Measurements from ENCODE around the gene ST6GAL2.

ST6GAL2 gene

GRCh38 chr2:106843001-106843909 lies 42.7 kb downstream of the ST6GAL2 start:
- in situ Hi-C loops (cut with HindIII; ENCODE audit: low pct_ligation_motif_present, low sequenced_read_pairs), result no loop called here
- no peak for DNase-seq
- Histone ChIP-seq H3K27me3 (replicated peaks) (no peaks in the 10 kb centered on the region), H3K4me3 (ENCODE audit: low read depth, low read length) (no peak overlapping the region), H3K36me3 (replicated peaks) (no peaks in the 10 kb centered on the region), H3K27ac (no peak overlapping the region)
- TF ChIP-seq CTCF (IDR thresholded peaks at IDR 0.05; ENCODE audit: low read depth, low read length, missing control alignments), result no peak

DNA sequence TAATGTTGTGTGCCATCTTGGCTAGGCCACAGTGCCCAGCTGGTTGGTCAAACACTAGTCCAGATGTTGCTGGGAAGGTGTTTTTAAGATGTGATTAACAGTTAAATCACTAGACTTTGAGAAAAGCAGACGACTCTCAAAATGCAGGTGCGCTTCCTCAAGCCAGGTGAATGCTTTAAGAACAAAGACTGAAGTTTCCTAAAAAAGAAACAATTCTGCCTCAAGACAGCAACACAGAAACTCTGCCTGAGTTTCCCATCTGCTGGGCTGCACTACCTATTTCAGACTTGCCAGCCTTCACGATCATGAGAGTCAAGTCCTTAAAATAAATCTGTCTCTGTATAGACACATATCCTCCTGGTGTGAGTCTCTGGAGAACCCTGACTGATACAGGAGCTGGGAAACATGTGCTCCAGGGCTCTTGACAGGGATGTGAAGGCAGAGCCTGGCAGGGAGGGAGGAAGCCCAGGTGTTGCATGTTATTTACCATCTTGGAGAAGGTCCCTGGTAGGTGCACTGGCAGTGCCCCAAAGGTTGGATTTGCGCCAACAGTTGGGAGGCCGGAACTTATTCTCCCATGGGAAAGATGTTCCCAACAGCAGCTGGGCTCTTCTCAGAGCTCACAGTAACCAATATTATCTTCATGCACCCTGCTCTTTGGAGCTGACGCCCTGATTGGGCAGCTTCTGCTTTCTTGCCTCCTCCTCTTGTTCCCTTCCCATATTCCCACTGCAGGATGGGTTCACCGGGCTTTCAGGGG lies 43.9 kb downstream of the ST6GAL2 start:
- H3K27ac ChIP-seq, result no peak overlapping the region
- DNase-seq, result no peak
- in situ Hi-C loops (cut with HindIII; ENCODE audit: low pct_ligation_motif_present, low sequenced_read_pairs), result no loop called here
- H3K27me3 ChIP-seq (replicated peaks), result no peaks in the 10 kb centered on the region
- TF ChIP-seq CTCF (IDR thresholded peaks at IDR 0.05; ENCODE audit: low read depth, low read length, missing control alignments), result no peak
- H3K36me3 ChIP-seq (replicated peaks), result no peaks in the 10 kb centered on the region
- no peak overlapping the region for H3K4me3 ChIP-seq (ENCODE audit: low read depth, low read length)

DNA sequence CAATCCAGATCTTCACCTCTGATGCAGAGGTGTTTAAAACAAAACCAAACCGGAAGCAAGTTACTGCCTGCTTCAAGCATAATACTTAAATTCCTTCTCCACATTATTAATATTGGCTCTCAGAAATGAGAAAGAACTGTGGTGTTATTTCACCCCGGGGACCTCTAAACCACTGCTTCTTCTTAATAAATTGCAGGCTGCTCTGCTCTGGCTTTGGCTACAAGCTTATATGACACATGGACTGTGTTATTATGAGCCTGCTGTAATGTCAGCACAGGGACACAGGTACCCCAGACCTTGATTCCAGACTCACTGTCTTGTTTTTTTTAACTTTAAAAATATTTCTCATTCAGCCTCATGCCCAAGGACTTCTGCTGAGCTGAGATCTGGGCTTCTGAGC lies 45.1 kb downstream of the ST6GAL2 start:
- DNase-seq, result no peak
- Histone ChIP-seq H3K27ac (no peak overlapping the region), H3K27me3 (replicated peaks) (no peaks in the 10 kb centered on the region), H3K36me3 (replicated peaks) (no peaks in the 10 kb centered on the region), H3K4me3 (ENCODE audit: low read depth, low read length) (no peak overlapping the region)
- TF ChIP-seq CTCF (IDR thresholded peaks at IDR 0.05; ENCODE audit: low read depth, low read length, missing control alignments), result no peak
- in situ Hi-C loops (cut with HindIII; ENCODE audit: low pct_ligation_motif_present, low sequenced_read_pairs), result no loop called here

- H3K27me3 ChIP-seq (replicated peaks), result no peaks in the 10 kb centered on the region
- H3K4me3 ChIP-seq (ENCODE audit: low read depth, low read length), result no peak overlapping the region
- in situ Hi-C loops (cut with HindIII; ENCODE audit: low pct_ligation_motif_present, low sequenced_read_pairs), result no loop called here
- TF ChIP-seq CTCF (IDR thresholded peaks at IDR 0.05; ENCODE audit: low read depth, low read length, missing control alignments), result peak; percentile 72
- peak; percentile 20 for DNase-seq
- no peaks in the 10 kb centered on the region for H3K36me3 ChIP-seq (replicated peaks)
- no peak overlapping the region for H3K27ac ChIP-seq
Measured at GRCh38 chr2:106839849-106840595, 45.9 kb downstream of the ST6GAL2 start.

DNA sequence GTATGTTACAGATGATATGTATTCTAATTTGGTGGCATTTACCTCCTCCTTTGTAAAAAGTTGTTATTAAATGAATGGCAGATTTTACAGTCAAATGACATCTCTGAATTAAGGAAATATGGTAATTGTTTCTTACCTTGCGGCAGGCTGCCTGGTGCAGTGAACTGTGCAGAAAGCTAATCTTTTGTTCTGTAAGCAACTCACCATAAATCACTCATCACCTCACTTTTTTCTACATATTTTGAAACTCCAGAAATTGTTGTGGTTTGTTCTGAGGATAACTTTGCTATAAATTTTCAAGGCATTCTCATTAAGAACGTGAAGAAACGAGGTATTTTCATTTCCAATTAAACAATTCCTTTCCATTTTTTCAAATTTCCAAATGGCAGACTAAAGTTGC lies 52.7 kb downstream of the ST6GAL2 start:
- no peaks in the 10 kb centered on the region for H3K27me3 ChIP-seq (replicated peaks)
- in situ Hi-C loops (cut with HindIII; ENCODE audit: low pct_ligation_motif_present, low sequenced_read_pairs), result no loop called here
- no peak overlapping the region for H3K4me3 ChIP-seq (ENCODE audit: low read depth, low read length)
- H3K27ac ChIP-seq, result no peak overlapping the region
- no peaks in the 10 kb centered on the region for H3K36me3 ChIP-seq (replicated peaks)
- DNase-seq, result no peak
- no peak for TF ChIP-seq CTCF (IDR thresholded peaks at IDR 0.05; ENCODE audit: low read depth, low read length, missing control alignments)

Measured in brain microvascular endothelial cell (primary cell).